ENCODE measurements around the gene CETN1.
A peak's percentile ranks its signal among the peaks of the same experiment; 100 is the strongest.

Gene CETN1

GRCh38 chr18:577643-578375 lies 2.4 kb upstream of the CETN1 start:
- DNase-seq = no peak

GRCh38 chr18:579238-579637 lies 942 bp upstream of the CETN1 start:
- DNase-seq = no peak

GRCh38 chr18:581096-581495 lies 916 bp downstream of the CETN1 start:
- DNase-seq = no peak

GRCh38 chr18:582465-582864 lies 2.3 kb downstream of the CETN1 start:
- peak in 8 of 14 donors; percentile 12 to 68 (median 29) for DNase-seq

- no peak for DNase-seq
Measured at GRCh38 chr18:595068-595467, 14.9 kb downstream of the CETN1 start.

GRCh38 chr18:595571-595970 lies 15.4 kb downstream of the CETN1 start:
- no peak for DNase-seq

GRCh38 chr18:596288-596881 lies 16.2 kb downstream of the CETN1 start:
- DNase-seq = peak in 3 of 14 donors; percentile 17 to 31 (median 27)

- DNase-seq = no peak
Measured at GRCh38 chr18:598124-598589, 18.0 kb downstream of the CETN1 start.

GRCh38 chr18:600107-600506 lies 19.9 kb downstream of the CETN1 start:
- no peak for DNase-seq

- DNase-seq = no peak
Measured at GRCh38 chr18:604771-605170, 24.6 kb downstream of the CETN1 start.

GRCh38 chr18:607930-608329 lies 27.8 kb downstream of the CETN1 start:
- DNase-seq = no peak

GRCh38 chr18:610214-610928 lies 30.2 kb downstream of the CETN1 start:
- DNase-seq = no peak

GRCh38 chr18:612156-612555 lies 32.0 kb downstream of the CETN1 start:
- no peak for DNase-seq

GRCh38 chr18:614193-614592 lies 34.0 kb downstream of the CETN1 start:
- no peak for DNase-seq

GRCh38 chr18:615092-615521 lies 34.9 kb downstream of the CETN1 start:
- DNase-seq = no peak

GRCh38 chr18:615773-616172 lies 35.6 kb downstream of the CETN1 start:
- DNase-seq = no peak

- DNase-seq = no peak
Measured at GRCh38 chr18:616380-616995, 36.3 kb downstream of the CETN1 start.

- DNase-seq = no peak
Measured at GRCh38 chr18:617970-618504, 37.9 kb downstream of the CETN1 start.

GRCh38 chr18:618618-619017 lies 38.4 kb downstream of the CETN1 start:
- no peak for DNase-seq

GRCh38 chr18:621291-622043 lies 41.3 kb downstream of the CETN1 start:
- no peak for DNase-seq

GRCh38 chr18:622289-622688 lies 42.1 kb downstream of the CETN1 start:
- no peak for DNase-seq

All from C1 segment of cervical spinal cord (tissue), 14 donors.